ENCODE results near the gene C11orf24. TPM values are rescaled to one million over a fixed set of nuclear protein-coding genes. Genes with fewer than 3 reads are reported as not detected.

The C11orf24 gene
- total and polyA plus RNA-seq, 2 of the 4 experiments (the other 2 are of a cell fraction): 42.5 to 135 TPM

- Histone ChIP-seq H3K4ac (ENCODE audit: low read depth, low read length) (no peak overlapping the region), H3K9ac (ENCODE audit: low read depth, low read length) (no peak overlapping the region), H2AK9ac (replicated peaks; ENCODE audit: low read depth, low read length, poor library complexity) (no peak overlapping the region), H4K5ac (ENCODE audit: low read depth, low read length) (no peak overlapping the region), H4K91ac (ENCODE audit: insufficient read depth, low read depth, low read length) (no peak overlapping the region), H3K9me1 (ENCODE audit: insufficient read depth, low read length) (0 out of 2 replicates have a peak, but pooled peaks cover 3% of the 10 kb centered on the region), H2BK5ac (ENCODE audit: low read depth, low read length, poor library complexity, severe bottlenecking) (no peak overlapping the region), H3K14ac (replicated peaks; ENCODE audit: low read depth, low read length) (no peak overlapping the region), H3K56ac (ENCODE audit: extremely low read depth, insufficient read depth, low read length) (no peak overlapping the region), H3K4me2 (ENCODE audit: low read depth, low read length) (no peak overlapping the region), H3K36me3 (ENCODE audit: control insufficient read depth, insufficient read depth, low read length) (no peaks in the 10 kb centered on the region), H3K4me3 (ENCODE audit: insufficient read depth, low read depth, low read length) (no peak overlapping the region), H3K27me3 (ENCODE audit: control insufficient read depth, insufficient read depth, low read length) (no peaks in the 10 kb centered on the region), H3K23ac (ENCODE audit: low read depth, low read length) (no peak overlapping the region), H2BK15ac (ENCODE audit: low read depth, low read length) (no peak overlapping the region), H2AK5ac (ENCODE audit: low read depth, low read length) (no peak overlapping the region), H3K27ac (ENCODE audit: insufficient read depth, low read length) (no peak overlapping the region), H3K18ac (ENCODE audit: low read depth, low read length) (no peak overlapping the region), H4K20me1 (ENCODE audit: insufficient read depth, low read length) (no peaks in the 10 kb centered on the region; the same call in 1 of the 2 replicates), H3K79me1 (ENCODE audit: low read depth in 1 of 2, low read length in 2 of 2) (peaks cover 4 to 13% of the 10 kb centered on the region in 2 experiments; a peak in 3 of 4 replicates), H4K8ac (ENCODE audit: low read depth in 2 of 2, low read length in 2 of 2) (no peak overlapping the region), H2BK20ac (ENCODE audit: low read depth, low read length) (no peak overlapping the region), H2AFZ (replicated peaks; ENCODE audit: low read length, poor library complexity) (no peak overlapping the region), H2BK120ac (ENCODE audit: low read depth, low read length) (no peak overlapping the region), H3K4me1 (ENCODE audit: control insufficient read depth, insufficient read depth, low read length) (no peaks in the 10 kb centered on the region), H3K9me3 (ENCODE audit: control insufficient read depth, insufficient read depth, low read length) (no peaks in the 10 kb centered on the region; the same call in 1 of the 2 replicates)
- DNase-seq (no peak), ATAC-seq (ENCODE audit: low read depth) (no peak)
- ChIA-PET POLR2A (ENCODE audit: unreplicated experiment) (no interaction called here), CTCF (no interaction called here)
- intact Hi-C loops (cut with micrococcal nuclease) (no loop called here), in situ Hi-C loops (cut with MboI; ENCODE audit: low sequenced_read_pairs) (no loop called here), dilution Hi-C loops (cut with HindIII; ENCODE audit: low sequenced_read_pairs, unreplicated experiment) (no loop called here)
- no CpG with 5 or more reads among the region's 6 CpGs for WGBS, 2 experiments (ENCODE audit: extremely low coverage in 2 of 2, insufficient read length in 1 of 2)
- TF ChIP-seq POLR2A (IDR thresholded peaks at IDR 0.05; ENCODE audit: low read depth, low read length) (no peak), SMC3 (IDR thresholded peaks at IDR 0.05; ENCODE audit: low read depth, low read length) (no peak), RCOR1 (IDR thresholded peaks at IDR 0.05; ENCODE audit: insufficient replicate concordance, low read length) (no peak), FOS (IDR thresholded peaks at IDR 0.05; ENCODE audit: low read depth, low read length) (no peak), MAZ (IDR thresholded peaks at IDR 0.05; ENCODE audit: borderline replicate concordance, low read depth, low read length) (no peak), MAFK (IDR thresholded peaks at IDR 0.05; ENCODE audit: low read depth, low read length) (no peak), CHD1 (IDR thresholded peaks at IDR 0.05; ENCODE audit: low read depth, low read length) (no peak)
- BruUV-seq (replicated peaks): no TSS peak
Observed at GRCh38 chr11:68276861-68277260, 5.1 kb upstream of the C11orf24 start.
